HG03571 (cell line): ENCODE measurements around the gene C16orf74.

ENCODE experiments used
- ATAC-seq: cut with Tn5 transposase; IDR thresholded peaks from one replicate; pipeline ENCODE4 v1.9.1; 2021; ENCODE audit not compliant: unreplicated experiment

Gene C16orf74

DNA sequence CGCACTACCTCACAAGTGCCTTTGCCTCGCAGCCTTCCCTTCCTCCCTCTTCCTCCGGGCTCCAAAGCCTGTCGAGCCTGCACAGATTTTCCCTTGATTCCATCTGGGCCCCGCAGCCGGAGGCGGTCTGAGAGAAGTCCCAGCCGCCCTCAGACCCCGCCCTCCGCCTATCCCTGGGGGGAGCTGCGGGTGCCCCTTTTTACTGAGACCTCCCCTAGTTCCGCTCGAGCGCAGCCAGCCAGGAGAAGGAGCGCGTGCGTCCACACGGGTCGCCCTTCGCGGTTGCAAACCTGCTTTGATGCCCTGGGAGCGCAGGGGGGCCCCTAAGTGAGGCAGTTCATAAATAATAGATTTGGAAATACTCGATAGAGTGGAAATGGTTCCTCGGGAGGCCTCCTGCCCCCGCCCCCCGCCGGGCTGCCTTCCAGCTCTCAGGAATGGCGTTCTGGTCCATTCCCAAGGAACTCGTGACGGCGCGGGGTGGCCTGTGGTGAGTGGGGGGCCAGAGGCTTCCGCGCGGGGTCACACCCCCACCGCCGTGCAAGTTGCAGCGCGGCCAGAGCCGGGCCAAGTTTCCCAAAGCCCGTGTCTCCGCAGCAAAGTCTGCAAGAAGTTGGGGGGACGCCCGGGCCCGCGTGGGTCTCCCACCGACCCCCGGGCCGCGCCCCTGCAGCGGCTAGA is 610 bp downstream of the C16orf74 start:
- no peak for ATAC-seq

DNA sequence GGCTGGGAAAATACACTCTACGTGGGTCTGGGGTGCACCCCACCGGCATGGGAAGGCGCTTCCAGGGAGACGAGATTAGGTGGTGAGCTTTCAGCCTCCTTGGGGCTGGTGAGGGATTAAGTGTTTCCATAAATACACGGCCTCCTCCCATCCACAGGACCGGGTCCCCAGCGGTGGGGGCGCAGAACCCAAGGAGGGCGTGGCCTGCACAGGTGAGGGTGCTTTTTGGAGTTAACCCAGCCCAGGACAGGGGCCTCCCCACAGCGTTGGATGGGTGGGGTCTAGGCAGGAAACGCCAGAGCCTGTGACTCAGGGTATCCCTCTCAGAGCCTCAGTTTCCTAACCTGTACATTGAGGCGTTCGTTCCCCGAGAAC is 1.1 kb downstream of the C16orf74 start:
- no peak for ATAC-seq

DNA sequence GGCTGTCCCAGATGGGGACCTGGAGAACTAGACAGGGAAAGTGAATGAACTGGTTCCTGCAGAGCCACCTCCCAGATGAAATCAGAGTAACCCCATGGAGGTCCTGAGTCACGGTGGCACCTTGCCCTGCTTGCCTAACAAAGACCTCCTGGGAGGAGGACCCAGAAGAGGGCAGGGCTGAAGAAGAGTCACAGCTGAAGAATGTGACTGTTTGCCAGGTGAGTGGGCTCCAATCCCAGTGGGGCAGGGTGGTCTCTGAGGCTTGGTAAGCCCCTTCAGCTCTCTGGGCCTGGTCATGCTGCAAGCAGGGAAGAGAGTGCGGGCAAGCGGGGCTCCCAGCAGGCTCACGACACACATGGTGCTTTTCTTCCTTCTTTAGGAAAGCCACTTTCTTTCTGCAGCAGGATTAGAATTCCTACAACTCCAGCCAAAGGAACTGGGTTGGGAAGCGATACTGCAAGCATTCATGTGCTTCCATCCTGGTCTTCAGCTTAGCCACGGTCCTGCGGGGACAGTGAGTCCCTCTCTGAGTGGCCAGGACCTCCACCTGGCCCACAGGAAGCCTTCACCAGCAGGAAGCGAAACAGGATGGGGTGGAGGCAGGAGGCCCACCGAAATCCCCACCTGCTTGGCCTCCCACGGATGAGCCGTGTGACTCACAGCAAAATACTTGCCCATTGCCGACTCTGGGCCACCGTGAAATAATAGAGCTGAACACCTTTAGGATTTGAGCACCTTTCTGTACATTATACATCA is 4.3 kb downstream of the C16orf74 start:
- ATAC-seq, result no peak

DNA sequence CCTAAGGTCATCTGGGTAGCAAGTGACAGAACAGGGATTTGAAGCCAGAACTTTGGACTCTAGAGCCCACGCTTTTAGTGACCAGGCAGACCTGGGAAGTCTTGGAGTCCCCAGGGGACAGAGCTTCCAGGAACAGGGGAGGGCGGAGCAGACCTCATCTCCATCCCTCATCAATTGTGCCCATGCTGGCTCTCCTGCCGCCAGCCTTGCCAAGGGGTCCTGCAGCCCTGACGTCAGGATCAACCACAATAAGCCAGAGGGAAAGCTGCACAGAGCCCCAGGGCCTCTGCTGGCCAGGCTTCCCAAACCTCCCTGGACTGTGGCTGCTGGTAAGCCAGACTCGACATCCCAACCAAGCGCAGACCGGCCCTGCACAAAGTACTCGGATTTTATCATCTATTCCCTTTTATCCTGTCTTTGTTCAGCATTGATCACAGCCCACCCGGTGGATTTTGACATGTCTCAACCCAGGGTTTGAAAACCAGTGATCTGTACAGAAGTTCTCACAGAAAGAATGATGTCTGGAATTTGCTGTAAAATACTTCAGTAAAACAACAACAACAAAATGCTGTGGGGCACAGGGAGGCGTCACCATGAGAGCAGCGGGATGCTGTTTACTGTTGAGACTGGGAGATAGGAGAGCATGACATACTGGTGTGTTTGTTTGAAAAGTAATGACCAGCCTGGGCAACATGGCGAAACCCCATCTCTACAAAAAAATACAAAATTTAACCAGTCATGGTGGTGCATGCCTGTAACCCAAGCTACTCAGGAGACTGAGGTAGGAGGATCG is 11.8 kb downstream of the C16orf74 start:
- ATAC-seq, result no peak

DNA sequence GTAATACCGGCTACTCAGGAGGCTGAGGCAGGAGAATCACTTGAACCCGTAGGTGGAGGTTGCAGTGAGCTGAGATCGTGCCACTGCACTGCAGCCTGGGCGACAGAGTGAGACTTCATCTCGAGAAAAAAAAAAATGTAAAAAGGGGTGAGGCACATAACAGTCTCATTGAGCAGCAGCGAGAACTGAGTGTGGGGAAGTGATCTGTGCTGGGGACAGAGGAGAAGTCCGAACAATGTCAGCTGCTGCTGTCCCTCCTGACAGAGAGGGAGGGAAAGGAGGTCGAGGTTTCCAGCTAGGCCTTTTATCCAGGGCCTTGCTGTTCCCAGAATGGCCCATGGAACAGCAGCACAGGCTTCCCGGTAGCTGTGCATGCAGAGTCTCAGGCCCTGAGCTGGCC is 14.0 kb downstream of the C16orf74 start:
- no peak for ATAC-seq

DNA sequence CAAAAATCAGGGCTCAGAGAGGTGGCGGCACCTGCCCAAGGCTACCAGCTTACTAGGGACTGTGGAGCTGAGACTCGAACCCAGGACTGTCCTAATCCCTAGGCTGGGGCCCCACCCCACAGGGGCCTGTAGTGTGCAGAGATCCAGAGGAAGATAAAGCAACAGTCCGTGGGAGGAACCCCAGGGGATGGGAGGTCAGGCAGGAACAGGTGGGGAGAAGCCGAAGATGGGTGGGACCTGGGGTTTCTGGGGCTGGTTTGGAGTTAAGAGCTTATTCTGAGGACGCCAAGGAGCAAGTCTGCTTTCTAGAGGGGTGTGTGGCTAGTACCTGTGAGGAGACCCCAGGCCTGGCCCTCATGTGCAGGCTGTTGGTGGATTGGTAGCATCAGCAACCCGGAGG is 14.9 kb downstream of the C16orf74 start:
- ATAC-seq, result no peak

DNA sequence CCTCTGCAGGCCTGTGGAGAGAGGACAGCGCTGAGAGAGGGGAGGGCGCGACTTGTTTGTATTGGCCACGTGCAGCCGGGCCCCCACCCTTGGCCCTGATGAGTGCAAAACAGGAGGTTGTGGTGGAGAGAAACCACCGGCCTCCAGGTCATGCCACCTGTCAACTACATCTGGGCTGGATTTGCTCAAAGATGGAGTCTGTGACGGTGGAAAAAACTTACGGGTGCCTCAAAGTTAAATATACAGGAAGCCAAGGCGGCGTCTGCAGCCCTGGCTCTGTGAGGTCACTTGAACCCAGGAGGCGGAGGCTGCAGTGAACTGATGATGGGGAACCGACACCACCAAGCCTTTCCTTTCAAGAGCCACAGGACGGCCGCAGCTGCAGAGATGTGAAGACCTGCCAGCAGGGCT is 15.7 kb downstream of the C16orf74 start:
- ATAC-seq, result peak; percentile 78

DNA sequence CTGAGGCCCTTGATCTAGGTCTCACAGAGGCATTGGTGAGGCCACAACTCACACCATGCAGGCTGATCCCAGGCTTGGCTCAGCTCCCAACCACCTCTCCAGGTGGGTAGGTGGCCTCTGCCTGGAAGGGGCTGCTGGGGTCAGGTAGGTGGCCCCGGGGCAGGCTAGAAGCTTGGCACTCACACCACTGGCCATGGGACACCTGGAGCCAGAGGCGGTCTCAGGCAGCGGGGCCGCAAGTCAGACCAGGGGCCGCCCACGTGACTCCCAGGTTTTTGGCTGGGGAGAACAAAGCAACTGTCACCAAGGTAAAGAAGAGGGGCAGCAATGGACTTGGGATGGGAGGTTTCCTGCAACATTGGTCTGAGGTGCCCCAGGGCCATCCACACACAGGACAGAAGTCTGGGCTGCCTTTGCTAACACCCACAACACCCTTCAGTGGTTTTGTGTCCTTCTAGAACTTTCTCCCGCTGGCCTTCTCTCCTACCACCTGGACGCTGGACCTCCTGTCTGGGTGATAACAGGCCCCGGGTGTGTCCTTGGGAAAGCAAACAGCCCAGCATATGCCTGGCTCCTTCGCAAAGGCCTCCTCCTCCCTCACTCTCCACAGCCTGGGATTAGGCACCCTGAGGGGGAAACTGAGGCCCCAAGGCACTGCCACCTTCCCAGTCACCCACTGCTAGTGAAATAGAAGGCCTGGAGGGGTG is 16.4 kb downstream of the C16orf74 start:
- ATAC-seq, result no peak

DNA sequence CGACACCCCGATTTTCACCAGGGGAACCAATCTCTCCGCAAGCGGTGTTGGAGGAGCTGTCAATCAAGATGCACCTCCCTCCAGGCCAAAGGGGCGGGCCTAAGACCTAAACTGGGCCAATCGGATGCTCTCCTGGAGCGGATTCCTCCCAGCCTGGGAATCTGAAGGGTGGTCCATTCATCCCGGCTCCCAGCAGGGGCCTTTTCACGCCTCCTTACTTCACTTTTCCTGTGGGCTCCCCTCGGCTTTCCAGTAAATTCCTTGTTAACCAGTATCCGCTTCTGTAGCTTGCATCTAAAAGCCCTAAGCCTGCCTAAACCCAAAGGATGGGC is 17.1 kb downstream of the C16orf74 start:
- ATAC-seq, result no peak

DNA sequence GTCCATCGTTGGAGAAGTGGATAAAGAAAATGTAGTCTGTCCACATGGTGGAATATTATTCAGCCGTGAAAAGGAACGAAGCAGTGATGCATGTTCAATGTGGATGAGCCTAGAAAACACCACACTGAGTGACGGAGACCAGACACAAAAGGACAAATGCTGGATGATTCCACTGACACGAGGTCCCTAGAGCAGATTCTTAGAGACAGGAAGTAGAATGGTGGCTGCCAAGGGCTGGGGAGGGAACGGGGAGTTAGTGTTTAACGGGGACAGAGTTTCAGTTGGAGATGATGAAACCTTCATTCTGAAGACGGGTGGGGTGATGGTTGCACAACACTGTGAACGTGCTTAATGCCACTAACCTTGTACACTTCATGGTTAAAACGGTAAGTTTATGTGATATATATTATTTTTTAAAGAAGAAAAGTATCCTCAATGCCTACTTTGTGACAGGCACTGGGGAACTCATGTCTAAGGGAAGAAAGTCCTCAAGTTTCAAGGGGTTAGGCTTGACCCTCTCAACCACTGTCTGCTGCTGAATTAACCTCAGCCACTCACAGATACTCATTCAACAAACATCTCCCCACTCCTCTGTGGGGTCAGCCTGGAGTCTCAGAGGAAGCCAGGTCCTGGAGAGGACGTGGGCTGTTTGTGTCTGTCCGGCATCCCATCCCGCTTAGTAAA is 17.6 kb downstream of the C16orf74 start:
- ATAC-seq, result no peak

DNA sequence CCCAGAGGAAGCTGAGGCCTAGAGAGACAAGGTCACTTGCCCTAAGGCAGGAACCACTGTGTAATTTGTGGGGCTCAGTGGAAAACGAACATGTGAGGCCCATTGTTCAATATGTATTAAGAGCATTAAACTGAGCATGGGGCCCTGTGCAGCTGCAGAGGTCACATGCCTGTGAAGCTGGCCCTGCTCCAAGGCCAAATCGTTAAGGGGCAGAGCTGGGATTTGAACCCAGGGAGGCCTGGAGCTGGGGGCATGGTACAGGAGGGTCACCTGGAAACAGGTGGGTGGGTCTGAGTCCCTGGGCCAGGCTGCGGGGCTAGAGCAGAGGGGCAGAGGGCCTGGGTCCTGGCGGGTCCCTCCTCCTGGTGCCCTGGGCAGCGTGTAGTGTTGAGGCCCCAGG is 19.7 kb downstream of the C16orf74 start:
- ATAC-seq, result no peak

DNA sequence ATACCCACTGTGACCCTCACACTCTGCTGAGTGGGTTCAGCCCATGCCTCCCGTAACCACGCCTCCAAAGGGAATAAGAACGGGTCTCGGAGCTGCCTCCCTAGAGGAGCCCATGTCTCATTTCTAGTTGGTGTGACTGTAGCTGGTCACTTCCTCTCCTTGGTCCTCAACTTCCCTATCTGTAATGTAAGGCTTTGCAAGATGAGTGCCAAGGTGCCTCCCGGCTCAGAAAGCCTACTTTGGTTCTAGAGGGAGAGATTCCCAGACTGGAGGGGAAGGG is 20.8 kb downstream of the C16orf74 start:
- ATAC-seq, result no peak

DNA sequence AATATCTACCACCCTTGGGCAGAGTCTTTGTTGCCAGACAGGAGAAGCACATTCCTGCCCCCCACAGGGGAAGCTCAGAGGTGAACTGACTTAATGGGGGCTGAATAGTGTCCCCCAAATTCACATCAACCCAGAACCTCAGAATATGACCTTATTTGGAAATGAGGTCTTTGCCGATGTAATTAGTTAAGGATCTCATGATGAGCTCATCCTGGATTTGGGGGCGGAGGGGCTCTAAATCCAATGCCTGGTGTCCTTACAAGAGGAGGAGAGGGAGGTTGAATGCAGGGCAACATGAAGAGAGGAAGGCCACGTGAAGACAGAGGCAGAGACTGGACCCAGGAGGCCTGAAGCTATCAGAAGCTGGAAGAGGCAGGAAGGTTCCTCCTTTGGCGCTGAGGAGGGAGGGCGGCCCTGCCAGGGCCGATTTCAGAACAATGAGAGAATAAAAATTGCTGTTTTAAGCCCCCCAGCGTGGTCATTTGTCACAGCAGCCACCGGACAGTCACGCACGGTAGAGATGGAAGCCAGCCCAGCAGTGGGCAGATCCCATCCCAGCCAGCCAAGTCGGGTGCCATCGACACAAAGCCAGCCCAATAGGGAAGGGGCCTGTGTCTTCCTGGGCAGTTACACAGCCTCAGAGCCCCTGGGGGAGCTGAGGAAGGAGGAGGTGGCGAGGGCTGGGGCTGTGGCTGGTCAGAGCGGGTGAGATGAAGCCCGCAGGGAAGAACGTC is 21.3 kb downstream of the C16orf74 start:
- no peak for ATAC-seq

DNA sequence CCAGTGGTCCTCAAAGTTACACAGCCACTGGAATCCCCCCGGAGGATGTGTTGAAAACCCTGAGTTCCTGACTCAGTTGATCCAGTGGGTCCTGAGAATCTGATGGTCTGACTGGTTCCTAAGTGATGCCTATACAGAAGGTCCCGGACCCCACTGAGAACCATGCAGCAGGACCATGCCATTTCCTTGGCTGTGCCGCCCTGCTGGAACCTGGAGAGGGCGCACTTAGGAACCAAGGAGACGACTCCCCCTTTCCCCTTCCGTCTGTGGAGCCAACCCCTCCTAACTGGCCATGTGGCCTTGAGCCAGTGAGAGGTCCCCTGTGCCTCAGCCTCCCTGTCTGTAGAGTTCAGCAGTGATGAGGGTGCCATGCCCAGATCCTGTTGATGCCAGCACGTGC is 22.0 kb downstream of the C16orf74 start:
- ATAC-seq, result no peak

DNA sequence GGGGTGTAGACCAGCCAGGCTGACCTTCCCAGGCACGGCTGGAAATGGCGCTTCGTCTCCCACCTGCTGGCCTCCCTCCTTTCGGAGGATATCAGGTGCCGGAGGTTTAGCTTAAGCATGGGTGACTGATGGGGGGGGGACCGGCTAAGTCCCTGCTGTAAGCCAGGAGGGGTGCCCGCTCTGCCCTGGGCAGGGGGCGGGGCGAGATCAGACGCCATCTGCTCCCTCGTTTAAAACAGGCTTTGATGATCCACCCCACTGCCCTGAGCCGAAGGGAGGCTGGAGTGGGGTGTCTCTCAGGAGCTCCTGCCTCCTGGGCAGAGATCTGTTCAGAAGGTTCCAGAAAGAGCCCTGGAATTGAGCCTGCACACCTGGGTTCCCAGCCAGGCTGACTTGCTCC is 26.0 kb downstream of the C16orf74 start:
- ATAC-seq, result no peak

DNA sequence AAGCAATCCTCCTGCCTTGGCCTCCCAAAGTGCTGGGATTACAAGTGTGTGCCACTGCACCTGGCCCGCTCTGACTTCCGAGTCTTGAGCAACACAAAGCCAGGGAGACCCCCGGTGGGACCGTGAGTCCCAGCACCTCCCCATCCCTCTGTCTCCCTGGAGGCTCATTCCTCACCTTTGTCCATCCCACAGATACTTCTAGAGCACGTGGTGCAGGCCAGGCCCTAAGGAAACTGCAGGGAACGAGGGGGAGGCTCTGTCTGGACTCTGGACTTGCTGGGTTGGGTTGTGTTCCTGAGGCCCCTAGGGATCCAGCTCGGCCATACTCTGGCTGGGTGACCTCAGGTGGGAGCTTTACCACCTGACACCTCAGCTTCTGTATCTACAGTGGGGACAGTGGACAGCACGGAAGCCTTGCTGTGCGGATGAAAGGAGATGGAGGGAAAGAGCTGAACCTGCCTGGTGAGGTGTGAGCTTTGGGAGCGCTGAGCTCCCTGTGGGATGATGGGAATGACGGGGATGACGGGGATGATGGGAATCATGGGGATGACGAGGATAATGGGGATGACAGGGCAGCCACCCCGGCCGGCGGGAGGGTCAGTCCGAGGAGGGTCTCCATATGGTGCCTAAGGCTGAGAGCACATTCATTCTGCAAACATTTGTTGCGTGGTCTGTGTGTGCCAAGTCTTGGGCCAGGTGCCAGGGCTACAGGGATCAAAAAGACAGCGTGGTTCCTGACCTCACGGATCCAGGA is 26.6 kb downstream of the C16orf74 start:
- no peak for ATAC-seq

DNA sequence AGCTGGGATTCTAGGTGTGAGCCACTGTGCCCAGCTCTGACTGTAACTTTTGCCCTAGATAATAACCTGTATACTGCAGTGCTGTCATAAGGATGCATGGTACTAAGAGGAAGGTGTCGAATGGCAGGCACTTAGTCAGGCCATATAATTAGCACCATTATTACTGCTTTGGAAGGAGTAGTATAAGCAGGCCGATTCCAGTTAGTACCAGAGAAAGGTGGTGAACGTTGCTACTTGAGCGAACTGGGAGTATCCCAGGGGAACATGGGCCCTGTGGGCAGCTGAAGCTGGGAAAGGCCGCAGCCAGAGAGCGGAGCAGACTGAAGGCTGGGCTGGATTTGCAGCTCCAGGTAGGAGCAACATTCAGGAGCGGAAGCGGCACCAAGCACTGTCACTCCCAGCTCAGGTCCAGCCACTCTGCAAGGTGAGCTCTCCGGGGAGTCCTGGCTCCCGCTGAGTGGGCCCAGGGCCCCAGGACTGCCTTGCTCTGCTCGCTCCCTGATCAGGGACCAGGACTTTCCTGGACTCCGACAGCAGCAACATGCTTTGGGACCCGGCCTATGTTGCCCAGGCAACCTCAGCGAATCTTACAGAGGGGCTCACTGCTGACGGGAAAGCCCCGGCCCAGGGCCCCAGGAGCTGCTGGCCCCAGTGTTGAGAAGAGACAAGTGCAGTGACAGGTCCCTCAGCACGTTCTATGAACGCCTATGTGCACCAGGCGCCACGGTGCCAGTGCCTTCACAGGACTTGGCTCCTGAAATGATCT is 28.6 kb downstream of the C16orf74 start:
- no peak for ATAC-seq

DNA sequence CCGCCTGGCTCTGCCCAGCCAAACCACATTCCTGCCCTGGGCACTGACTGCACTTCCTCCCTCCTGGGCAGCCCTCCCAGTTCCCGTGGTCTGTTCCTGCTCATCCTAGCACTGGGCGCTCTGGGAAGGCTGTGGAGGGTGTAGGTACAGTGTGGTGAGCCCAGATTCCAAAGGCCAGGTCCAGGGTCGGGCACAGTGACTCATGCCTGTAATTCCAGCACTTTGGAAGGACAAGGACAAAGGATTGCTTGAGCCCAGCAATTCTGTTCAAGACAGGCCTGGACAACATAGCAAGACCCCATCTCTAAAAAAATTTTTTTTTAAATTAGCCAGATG is 30.6 kb downstream of the C16orf74 start:
- ATAC-seq, result no peak

DNA sequence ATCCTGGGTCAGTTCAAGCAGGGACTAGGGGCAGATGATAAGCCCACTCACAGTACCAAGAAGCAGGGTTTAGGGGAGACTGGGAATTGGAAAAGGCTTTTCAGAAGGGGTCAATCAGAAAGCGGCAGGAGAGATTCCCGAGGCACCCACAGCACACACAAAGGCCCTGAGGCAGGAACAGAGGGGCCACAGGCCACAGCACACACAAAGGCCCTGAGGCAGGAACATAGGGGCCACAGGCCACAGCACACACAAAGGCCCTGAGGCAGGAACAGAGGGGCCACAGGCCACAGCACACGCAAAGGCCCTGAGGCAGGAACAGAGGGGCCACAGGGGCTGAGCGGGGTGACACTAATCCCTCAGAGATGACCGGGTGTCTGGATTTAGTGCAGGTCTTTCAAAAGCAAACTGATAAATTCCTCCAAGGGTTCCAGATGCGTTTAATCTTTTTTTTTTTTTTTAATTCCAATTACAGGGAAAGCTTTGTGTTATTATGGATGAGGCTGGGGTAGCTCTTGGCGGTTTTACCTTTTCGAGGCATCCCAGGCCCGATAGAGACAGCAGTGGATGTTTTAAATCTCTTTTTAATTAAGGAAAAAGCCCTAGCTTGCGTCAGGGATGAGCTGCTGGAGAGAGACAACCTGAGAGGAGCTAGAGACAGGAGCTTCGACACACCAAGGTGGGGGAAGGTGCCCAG is 31.1 kb downstream of the C16orf74 start:
- ATAC-seq, result no peak
